CD4-positive, alpha-beta T cell treated with Interleukin-17A for 1 hour (primary cell): Measurements from ENCODE around the gene NMRK2.
A peak's percentile ranks its signal among the peaks of the same experiment; 100 is the strongest.
"Not testable (repeated sequence)": the region's sequence is repeated elsewhere in the genome, so short reads cannot be mapped to it uniquely, and the experiment has no call there.

ENCODE experiments used
- DNase-seq: peaks from one replicate; pipeline ENCODE4 v3.0.0-alpha.2; 2020

Gene NMRK2

DNA sequence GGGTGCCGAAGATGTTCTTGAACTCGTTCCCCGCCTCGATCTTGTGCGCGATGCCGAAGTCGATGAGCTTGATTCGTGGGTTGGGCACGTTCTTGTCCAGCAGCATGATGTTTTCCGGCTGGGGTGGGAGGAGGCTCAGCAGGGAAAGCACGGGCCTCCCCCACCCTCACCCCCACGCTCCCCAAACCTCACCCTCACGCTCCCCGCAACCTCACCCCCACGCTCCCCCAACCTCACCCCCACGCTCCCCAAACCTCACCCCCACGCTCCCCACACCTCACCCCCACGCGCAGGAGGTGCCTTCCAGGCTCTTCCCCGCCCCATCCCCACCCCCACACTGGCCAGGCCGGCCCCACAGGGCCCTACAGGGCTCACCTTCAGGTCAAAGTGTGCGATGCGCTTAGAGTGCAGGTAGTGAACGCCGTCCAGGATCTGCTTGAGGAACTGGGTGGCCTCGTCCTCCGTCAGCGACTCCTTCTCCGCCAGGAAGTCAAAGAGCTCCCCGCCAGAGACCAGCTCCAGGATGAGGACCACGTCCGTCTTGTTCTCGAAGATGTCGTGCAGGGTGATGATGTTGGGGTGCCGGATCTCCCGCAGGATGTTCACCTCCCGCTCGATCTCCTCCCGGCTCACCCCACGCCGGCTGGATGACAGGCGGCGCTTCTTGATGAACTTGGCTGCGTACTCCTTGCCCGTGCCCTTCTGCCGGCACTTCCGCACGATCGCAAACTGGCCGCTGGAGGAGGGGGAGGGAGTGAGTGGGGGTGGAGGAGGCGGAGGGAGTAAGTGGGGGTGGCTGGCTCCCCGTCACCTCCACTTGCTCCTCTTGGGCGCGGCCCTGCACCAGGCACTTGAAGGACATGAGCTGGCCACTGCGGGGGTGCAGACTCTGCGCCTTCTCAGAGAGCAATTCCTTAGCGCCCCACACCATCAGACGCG, 31.7 kb downstream of the NMRK2 start:
- DNase-seq, result no peak

- no peak for DNase-seq
Observed at GRCh38 chr19:3966051-3967017, 33.5 kb downstream of the NMRK2 start.

DNA sequence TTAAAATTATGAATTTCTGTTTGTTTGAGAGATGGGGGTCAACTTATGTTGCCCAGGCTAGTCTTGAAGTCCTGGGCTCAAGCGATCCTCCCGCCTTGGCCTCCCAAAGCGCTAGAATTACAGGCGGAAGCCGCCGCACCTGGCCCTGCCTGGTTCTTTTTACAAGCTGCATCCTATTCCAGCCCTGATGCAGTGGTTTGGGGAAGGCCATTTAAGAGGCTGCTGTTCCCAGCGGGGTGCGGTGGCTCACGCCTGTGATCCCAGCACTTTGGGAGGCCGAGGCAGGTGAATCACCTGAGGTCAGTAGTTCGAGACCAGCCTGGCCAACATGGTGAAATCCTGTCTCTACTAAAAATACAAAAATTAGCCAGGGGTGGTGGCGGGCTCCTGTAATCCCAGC, 35.1 kb downstream of the NMRK2 start:
- DNase-seq, result not testable (repeated sequence)

GRCh38 chr19:3968556-3969434, 35.9 kb downstream of the NMRK2 start:
- no peak for DNase-seq

DNA sequence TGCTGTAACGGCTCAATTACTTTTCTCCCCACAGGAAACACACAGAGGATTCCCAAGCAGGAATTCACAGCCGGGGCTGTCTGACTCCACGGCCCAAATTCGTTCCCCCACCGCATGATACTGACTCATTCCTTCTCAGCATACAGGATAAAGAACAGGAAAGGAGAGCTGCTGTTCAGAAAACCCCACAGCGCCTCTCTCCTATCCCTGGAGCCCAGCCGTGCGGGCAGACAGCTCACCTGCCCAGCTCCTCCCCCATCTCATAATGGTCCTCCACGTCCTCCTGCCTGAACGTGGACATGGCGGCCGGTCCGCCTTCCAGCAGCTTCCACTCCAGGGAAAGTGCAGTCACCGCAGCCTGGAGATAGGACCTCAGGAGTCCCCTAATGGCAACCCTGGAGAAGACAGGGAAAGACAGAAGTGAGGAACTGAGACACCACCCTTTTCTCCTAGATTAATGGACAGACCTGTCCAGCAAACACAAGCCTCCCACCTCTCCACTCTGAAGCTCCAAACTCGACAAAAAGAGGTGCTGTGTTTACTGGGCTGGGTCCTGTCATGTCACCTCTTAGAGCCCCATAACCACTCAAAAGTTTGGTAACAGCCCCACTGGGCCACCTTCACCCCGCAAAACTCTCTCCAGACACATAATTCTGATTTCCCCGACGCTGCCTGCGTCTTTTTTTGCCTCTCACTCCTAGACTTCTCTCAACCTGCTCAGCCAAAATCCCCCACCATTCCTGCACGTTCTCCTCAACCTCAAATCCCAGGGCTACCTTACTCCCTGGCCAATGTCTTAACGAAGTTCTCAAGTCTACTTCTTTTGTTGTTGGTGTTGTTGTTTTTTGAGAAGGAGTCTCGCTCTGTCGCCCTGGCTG, 36.8 kb downstream of the NMRK2 start:
- DNase-seq, result no peak

DNA sequence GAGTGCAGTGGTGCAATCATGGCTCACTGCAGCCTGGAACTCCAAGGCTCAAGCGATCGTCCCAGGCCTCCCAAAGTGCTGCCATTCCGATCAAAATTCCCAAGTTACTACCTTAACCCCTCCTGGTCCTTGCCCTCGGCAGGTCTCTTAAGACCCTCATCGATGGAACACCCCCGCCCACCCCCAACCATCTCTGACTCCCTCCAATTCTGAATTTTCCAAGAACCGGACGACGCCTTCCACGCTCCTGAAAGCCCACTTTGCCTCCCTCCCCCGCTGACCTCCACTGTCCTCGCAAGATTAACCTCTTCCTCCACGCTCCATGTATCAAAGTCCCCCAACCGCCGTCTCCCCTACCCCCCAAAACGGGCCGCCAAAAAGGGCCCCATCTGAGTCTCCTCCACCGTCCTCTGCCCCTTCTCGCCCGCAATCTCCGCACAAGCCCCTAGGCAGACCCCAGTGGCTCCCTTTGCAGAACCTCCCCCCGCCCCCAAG, 37.5 kb downstream of the NMRK2 start:
- DNase-seq, result no peak

DNA sequence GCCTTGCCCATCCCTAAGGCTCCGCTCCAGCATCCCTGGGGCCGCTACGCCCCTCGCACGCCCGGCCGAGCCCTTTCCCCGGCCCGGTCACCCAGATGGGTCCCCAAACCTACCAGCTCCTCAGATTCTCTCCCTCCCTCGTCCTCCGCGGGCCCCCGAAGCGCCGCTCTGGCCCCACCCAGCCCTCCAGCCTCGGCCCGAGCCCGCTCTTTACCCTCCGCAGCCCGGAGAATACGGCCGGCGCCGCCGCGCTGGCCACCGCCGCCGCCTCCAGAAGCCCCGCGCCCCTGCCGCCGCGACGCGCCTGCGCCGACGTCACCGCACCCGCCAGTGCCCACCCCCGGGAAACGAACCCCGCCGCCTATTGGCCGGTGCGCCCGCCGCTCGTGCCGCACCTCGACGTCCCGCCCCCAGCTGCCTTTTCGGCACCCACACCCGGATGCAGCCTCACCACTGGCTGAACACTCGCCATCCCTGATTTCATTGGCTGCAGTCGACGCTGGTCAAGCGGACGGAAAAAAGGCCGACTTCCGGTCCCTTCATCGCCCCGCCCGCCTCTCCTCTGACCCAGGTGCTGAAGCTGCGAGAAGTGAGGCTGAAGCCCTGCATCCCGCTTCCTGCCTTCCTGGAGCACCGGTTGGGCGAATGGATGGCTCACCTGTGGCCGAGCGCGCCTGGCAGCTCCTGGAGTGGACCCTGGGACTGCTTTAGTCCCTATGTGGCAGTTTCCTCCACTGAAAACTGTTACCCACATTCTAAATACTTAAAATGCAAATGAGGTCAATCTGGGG, 38.1 kb downstream of the NMRK2 start, which contains the start of gene DAPK3:
DAPK3 (minus strand) TSS at position 292 of the 791 bp plus-strand sequence. CDS start 1,364 bp downstream, outside the sequence.
- DNase-seq, result peak; percentile 93

- DNase-seq, result no peak
Observed at GRCh38 chr19:3975144-3975543, 42.3 kb downstream of the NMRK2 start.

DNA sequence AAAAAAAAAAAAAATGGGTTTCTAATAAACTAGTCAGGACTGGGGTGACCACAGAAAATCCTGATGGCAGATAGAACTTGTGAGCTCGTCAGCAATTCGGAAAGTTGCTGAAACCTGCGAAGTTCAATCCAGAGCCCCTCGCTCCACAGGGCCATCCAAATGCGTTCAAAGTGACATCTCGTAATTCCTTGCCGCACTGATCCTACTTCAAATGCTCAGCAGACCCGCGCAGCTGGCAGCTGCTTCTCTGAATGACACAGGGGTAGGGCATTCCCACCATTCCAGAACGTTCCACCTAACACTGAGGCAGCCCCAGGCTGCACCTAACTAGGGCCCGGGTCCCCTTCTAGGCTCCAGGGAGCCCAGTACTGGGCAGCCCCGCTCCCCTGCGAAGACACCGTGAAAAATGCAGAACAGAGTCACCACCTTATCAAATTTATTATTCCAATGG, 42.8 kb downstream of the NMRK2 start:
- DNase-seq, result no peak

GRCh38 chr19:3976495-3977241, 43.8 kb downstream of the NMRK2 start:
- no peak for DNase-seq

- DNase-seq, result no peak
Observed at GRCh38 chr19:3977242-3978143, 44.6 kb downstream of the NMRK2 start.

DNA sequence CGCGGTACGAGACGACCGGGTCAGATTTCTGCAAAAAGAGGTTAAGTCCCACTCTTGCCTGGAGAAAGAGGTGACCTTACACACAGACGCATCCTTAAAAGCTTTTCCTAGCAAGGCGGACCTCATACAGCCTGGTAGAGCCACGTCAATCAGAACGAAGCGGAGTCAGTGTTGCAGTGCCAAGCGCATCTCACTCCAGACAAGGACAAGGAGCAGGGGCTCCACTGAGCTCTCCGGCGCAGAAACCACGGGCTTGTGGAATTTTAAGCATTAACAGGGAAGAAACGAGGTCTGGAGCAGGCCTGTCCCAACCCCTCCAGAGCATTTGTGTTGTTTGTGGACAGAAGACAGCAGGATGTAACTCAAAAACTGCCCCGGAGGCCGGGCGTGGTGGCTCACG, 45.3 kb downstream of the NMRK2 start:
- no peak for DNase-seq

DNA sequence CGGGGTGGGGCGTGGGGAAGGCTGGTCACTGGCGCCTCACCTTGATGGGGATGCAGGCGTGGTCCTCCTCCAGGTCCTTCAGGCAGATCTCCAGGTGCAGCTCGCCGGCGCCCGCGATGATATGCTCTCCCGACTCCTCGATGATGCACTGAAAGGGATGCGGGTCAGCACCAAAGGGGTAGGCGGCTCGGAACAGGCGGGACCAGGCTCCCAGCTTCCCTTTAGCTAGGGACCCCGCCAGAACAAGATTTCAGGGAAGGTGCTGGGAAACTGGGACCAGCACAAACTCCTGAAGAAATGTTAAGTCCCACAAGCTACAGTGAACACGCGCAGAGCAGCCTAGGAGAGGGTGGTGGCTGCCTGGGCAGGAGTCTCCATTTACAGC, 46.4 kb downstream of the NMRK2 start:
- no peak for DNase-seq

GRCh38 chr19:3979674-3980352, 46.9 kb downstream of the NMRK2 start:
- no peak for DNase-seq

DNA sequence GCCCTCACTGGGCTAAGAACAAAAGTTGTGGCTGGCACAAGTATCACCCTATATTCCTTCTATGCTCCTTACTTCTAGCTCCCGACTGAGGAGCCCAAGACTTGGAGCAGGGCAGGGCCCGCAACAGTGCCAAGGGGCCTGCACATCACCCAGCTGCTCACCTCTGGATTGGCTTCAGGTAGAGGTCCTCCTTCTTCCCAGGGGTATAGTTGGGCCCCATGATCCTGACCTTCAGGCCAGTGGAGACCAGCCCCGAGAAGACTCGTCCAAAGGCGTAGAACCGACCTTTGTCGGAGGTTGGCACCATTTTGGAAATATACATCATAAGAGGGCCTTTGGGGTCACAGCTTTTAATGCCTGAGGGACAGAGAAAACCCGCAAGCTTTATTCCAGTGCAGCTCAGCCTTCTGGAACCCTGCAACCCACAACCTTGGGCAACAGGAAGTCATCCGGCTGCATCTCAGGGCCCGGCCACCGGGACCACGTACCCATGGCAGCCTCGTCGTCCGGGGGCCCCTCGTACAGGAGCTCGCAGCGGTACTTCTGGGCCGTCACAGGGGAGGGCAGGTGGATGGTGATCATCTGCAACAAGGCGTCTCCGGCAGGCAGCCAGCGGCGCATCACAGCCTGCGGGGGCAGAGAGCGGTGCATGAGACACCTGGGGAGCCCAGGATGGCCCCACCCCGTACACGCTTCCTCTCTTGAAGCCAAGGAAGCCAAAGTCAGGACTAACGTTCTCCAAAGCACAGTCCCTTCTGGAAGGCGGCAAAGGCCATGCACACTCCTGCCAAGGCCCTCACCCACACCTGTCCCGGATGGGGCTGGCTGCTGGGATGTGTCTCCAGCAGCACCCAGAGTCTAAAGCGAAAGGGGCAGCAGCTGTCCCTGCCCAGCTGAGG, 47.7 kb downstream of the NMRK2 start:
- no peak for DNase-seq

DNA sequence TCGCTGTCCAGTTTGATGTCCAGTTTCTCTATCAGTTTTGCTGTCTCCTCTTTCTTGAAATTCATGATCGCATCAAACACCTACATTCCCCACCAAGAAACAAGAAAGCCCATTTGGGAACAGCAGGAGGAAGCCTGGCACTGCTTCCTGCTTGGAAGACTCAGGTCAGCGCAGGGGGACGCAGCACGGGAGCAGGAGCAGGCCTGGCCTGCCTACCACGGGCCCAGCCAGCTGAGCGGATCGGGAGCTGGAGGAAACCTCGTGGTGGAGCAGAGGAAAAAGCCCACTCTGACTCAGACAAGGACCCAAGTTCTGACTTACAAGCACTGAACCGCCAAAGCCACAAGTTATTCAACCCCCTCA, 48.5 kb downstream of the NMRK2 start:
- no peak for DNase-seq
